Neural cell (in vitro differentiated cells): ENCODE results near the gene STKLD1. TPM values are rescaled to one million over a fixed set of nuclear protein-coding genes. Genes with fewer than 3 reads are reported as not detected.

Source experiments
- H2AFZ ChIP-seq: fragments of 200-600, 300-800 bp; sonication (generic), shearing (Covaris generic); 2 replicates; pipeline ENCODE4 v1.6.0; 2014; ENCODE audit warnings: low read depth, mild to moderate bottlenecking, antibody characterized with exemption, low read length, moderate library complexity
- H3F3A ChIP-seq: fragments of 200-600 bp; shearing (Covaris generic); 2 replicates; pipeline ENCODE4 v1.6.1; 2016; ENCODE audit warnings: mild to moderate bottlenecking, moderate library complexity, mixed read lengths, antibody characterized with exemption, low read length; ENCODE audit not compliant: insufficient read depth, poor library complexity, severe bottlenecking
- H3K27ac ChIP-seq: fragments of 200-600, 300-800 bp; sonication (generic), shearing (Covaris generic); 2 replicates; pipeline ENCODE4 v1.5.1; 2014; ENCODE audit warnings: mild to moderate bottlenecking, low read length, moderate library complexity
- H3K27me3 ChIP-seq: fragments of 300-800, 200-600 bp; sonication (generic), shearing (Covaris generic); 2 replicates; pipeline ENCODE4 v1.6.0; 2014; ENCODE audit warnings: mild to moderate bottlenecking, low read depth, low read length, moderate library complexity; ENCODE audit not compliant: insufficient read depth
- H3K36me3 ChIP-seq: fragments of 300-800, 200-600 bp; sonication (generic), shearing (Covaris generic); 2 replicates; pipeline ENCODE4 v1.5.1; 2014; ENCODE audit warnings: mild to moderate bottlenecking, antibody characterized with exemption, low read length, moderate library complexity; ENCODE audit not compliant: insufficient read depth
- H3K4me2 ChIP-seq: fragments of 300-800, 200-600 bp; sonication (generic), shearing (Covaris generic); 2 replicates; pipeline ENCODE4 v1.6.0; 2014; ENCODE audit warnings: mild to moderate bottlenecking, low read length
- H3K4me3 ChIP-seq: fragments of 300-800, 200-600 bp; sonication (generic), shearing (Covaris generic); 2 replicates; pipeline ENCODE4 v1.5.1; 2014; ENCODE audit warnings: mild to moderate bottlenecking, low read length, moderate library complexity
- H3K79me2 ChIP-seq: fragments of 200-600 bp; shearing (Covaris generic); replicated peaks from 2 replicates; pipeline ENCODE4 v1.6.0; 2014; ENCODE audit warnings: mild to moderate bottlenecking, low read length, moderate library complexity; ENCODE audit not compliant: insufficient read depth
- H3K9ac ChIP-seq: fragments of 300-800, 200-600 bp; sonication (generic), shearing (Covaris generic); 2 replicates; pipeline ENCODE4 v1.6.1; 2016; ENCODE audit warnings: mild to moderate bottlenecking, low read length, mixed read lengths
- H3K9me2 ChIP-seq: fragments of 200-600 bp; shearing (Covaris generic); 2 replicates; pipeline ENCODE4 v1.6.1; 2016; ENCODE audit warnings: mild to moderate bottlenecking, low read length, mixed read lengths; ENCODE audit not compliant: insufficient read depth
- H3K9me3 ChIP-seq: fragments of 200-600, 300-800 bp; sonication (generic), shearing (Covaris generic); 2 replicates; pipeline ENCODE4 v1.6.1; 2016; ENCODE audit warnings: mild to moderate bottlenecking, mixed run types, low read length, moderate library complexity, mixed read lengths
- H4K20me1 ChIP-seq: fragments of 200-600 bp; shearing (Covaris generic); 2 replicates; pipeline ENCODE4 v1.6.1; 2016; ENCODE audit warnings: mild to moderate bottlenecking, mixed run types; ENCODE audit not compliant: insufficient read depth
- EP300 ChIP-seq: fragments of 450-650 bp; conservative IDR thresholded peaks from 2 replicates; pipeline ENCODE4 v1.6.1; 2014; ENCODE audit warnings: antibody characterized with exemption, mild to moderate bottlenecking, moderate library complexity; ENCODE audit not compliant: poor library complexity, severe bottlenecking
- EZH2 ChIP-seq: fragments of 200-600, 300-800 bp; shearing (Covaris generic), sonication (generic); IDR thresholded peaks from 2 replicates; pipeline ENCODE4 v1.6.1; 2014; ENCODE audit warnings: antibody characterized with exemption, low read length, borderline replicate concordance, mild to moderate bottlenecking; ENCODE audit not compliant: insufficient read depth, poor library complexity, severe bottlenecking
- MXI1 ChIP-seq: fragments of 450-650 bp; conservative IDR thresholded peaks from 2 replicates; pipeline ENCODE4 v1.6.1; 2014; ENCODE audit warnings: antibody characterized with exemption, mild to moderate bottlenecking; ENCODE audit not compliant: poor library complexity, severe bottlenecking
- POLR2AphosphoS5 ChIP-seq: IDR thresholded peaks from 2 replicates; pipeline ENCODE4 v1.6.1; 2012
- RAD21 ChIP-seq: fragments of 450-650 bp; conservative IDR thresholded peaks from 2 replicates; pipeline ENCODE4 v1.6.1; 2014; ENCODE audit warnings: antibody characterized with exemption, mild to moderate bottlenecking, moderate library complexity
- SMC3 ChIP-seq: fragments of 450-650 bp; conservative IDR thresholded peaks from 2 replicates; pipeline ENCODE4 v1.6.1; 2014; ENCODE audit warnings: antibody characterized with exemption, mild to moderate bottlenecking, moderate library complexity; ENCODE audit not compliant: poor library complexity
- TAF1 ChIP-seq: IDR thresholded peaks from 2 replicates; pipeline ENCODE4 v1.6.1; 2012; ENCODE audit warnings: low read depth
- polyA plus RNA-seq: library from polyadenylated mRNA; depleted of rRNA; stranded (reverse); fragments of >200 nt; gene quantifications from 2 replicates; pipeline ENCODE4 v1.2.3, GENCODE V29; 2014
- TF ChIP-seq, protein P1 (sequence below): IDR thresholded peaks from 2 replicates; pipeline ENCODE4 v1.6.1; 2012; ENCODE audit warnings: borderline replicate concordance
- TF ChIP-seq, protein P2 (sequence below): fragments of 450-650 bp; IDR thresholded peaks from 2 replicates; pipeline ENCODE4 v1.5.1; 2014; ENCODE audit warnings: antibody characterized with exemption, mild to moderate bottlenecking, moderate library complexity; ENCODE audit not compliant: poor library complexity, severe bottlenecking

Gene STKLD1
- polyA plus RNA-seq, 1 donor from 2014 or later = 1.1 TPM

DNA sequence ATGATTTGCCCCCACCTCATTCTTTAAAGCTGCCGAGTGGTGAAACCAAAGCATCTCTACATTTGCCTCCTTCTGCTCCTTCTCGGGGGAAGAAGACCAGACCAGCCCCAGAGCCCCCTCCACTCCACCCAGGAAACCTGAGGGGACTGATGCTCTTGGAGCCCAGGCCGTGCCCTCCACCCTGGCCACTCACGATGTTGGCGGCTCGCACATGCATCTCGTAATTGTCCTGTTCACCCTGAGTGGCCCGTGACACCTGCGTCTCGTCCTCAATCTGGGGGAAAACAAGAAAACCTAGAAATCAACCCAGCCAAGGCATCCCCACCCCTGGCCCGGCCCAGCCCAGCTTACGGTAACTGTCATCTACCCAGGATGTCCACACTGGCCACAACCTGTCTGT, 31.2 kb upstream of the STKLD1 start:
- no peaks in the 10 kb centered on the region for H4K20me1 ChIP-seq
- no peaks in the 10 kb centered on the region for H3K9me2 ChIP-seq
- no peak overlapping the region for H3K4me2 ChIP-seq
- no peaks in the 10 kb centered on the region for H3F3A ChIP-seq
- no peak overlapping the region for H3K9ac ChIP-seq
- TF ChIP-seq TAF1 = no peak
- H3K9me3 ChIP-seq = no peaks in the 10 kb centered on the region
- peaks cover 25% of the 10 kb centered on the region for H3K79me2 ChIP-seq
- H2AFZ ChIP-seq = no peak overlapping the region
- H3K4me3 ChIP-seq = no peak overlapping the region
- no peaks in the 10 kb centered on the region for H3K27me3 ChIP-seq
- no peak overlapping the region for H3K27ac ChIP-seq
- H3K36me3 ChIP-seq = no peaks in the 10 kb centered on the region

DNA sequence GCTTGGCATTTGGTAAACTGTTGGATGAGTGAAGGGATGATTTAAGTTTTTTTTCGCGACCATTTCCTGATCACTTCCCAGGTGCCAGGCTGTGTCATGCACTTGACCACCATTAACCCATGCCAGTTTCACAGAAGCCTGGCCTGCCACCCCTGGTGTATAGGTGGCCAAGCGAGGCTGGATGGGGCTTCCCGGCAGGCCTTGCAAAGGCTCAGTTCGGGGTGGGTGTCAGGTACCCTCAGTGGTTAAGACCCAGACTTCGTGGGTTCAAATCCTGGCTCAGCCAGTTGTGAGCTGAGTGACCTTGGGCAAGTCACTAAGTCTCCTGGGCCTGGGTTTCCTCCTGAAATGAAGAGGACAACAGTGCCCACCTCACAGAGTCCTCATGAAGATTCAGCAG, 30.6 kb upstream of the STKLD1 start:
- Histone ChIP-seq H4K20me1 (no peaks in the 10 kb centered on the region), H3K36me3 (no peaks in the 10 kb centered on the region)

More for the DNA sequence above, 30.6 kb upstream of the STKLD1 start:
- Histone ChIP-seq H2AFZ (no peak overlapping the region), H3K9me2 (no peaks in the 10 kb centered on the region), H3K79me2 (peaks cover 25% of the 10 kb centered on the region), H3K4me2 (no peak overlapping the region), H3K9ac (no peak overlapping the region), H3K27ac (no peak overlapping the region), H3K27me3 (no peaks in the 10 kb centered on the region), H3K9me3 (no peaks in the 10 kb centered on the region), H3K4me3 (no peak overlapping the region), H3F3A (no peaks in the 10 kb centered on the region)
- TF ChIP-seq SMC3 = no peak
- no peak for TF ChIP-seq TAF1
- TF ChIP-seq EZH2 = no peak
- TF ChIP-seq RAD21 = no peak
- TF ChIP-seq, protein P1, sequence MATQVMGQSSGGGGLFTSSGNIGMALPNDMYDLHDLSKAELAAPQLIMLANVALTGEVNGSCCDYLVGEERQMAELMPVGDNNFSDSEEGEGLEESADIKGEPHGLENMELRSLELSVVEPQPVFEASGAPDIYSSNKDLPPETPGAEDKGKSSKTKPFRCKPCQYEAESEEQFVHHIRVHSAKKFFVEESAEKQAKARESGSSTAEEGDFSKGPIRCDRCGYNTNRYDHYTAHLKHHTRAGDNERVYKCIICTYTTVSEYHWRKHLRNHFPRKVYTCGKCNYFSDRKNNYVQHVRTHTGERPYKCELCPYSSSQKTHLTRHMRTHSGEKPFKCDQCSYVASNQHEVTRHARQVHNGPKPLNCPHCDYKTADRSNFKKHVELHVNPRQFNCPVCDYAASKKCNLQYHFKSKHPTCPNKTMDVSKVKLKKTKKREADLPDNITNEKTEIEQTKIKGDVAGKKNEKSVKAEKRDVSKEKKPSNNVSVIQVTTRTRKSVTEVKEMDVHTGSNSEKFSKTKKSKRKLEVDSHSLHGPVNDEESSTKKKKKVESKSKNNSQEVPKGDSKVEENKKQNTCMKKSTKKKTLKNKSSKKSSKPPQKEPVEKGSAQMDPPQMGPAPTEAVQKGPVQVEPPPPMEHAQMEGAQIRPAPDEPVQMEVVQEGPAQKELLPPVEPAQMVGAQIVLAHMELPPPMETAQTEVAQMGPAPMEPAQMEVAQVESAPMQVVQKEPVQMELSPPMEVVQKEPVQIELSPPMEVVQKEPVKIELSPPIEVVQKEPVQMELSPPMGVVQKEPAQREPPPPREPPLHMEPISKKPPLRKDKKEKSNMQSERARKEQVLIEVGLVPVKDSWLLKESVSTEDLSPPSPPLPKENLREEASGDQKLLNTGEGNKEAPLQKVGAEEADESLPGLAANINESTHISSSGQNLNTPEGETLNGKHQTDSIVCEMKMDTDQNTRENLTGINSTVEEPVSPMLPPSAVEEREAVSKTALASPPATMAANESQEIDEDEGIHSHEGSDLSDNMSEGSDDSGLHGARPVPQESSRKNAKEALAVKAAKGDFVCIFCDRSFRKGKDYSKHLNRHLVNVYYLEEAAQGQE = no peak
- no peak for TF ChIP-seq MXI1
- TF ChIP-seq EP300 = no peak
- TF ChIP-seq, protein P2, sequence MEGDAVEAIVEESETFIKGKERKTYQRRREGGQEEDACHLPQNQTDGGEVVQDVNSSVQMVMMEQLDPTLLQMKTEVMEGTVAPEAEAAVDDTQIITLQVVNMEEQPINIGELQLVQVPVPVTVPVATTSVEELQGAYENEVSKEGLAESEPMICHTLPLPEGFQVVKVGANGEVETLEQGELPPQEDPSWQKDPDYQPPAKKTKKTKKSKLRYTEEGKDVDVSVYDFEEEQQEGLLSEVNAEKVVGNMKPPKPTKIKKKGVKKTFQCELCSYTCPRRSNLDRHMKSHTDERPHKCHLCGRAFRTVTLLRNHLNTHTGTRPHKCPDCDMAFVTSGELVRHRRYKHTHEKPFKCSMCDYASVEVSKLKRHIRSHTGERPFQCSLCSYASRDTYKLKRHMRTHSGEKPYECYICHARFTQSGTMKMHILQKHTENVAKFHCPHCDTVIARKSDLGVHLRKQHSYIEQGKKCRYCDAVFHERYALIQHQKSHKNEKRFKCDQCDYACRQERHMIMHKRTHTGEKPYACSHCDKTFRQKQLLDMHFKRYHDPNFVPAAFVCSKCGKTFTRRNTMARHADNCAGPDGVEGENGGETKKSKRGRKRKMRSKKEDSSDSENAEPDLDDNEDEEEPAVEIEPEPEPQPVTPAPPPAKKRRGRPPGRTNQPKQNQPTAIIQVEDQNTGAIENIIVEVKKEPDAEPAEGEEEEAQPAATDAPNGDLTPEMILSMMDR = no peak
- TF ChIP-seq POLR2AphosphoS5 = no peak
